T-helper 1 cell treated with Interleukin-12 subunit alpha and Interleukin-12 subunit beta and Interleukin-4 antibody, amounts not matched to agents 30 μg/mL and 1 μg/mL, for 36 hours (primary cell): ENCODE measurements around the gene U2SURP.
"Not testable (repeated sequence)": the region's sequence is repeated elsewhere in the genome, so short reads cannot be mapped to it uniquely, and the experiment has no call there.

Experiments
- H3K27ac Mint-ChIP-seq: one replicate; pipeline ENCODE4 v1.8.0; 2021; ENCODE audit warnings: mild to moderate bottlenecking, mixed read lengths
- H3K27me3 Mint-ChIP-seq: one replicate; pipeline ENCODE4 v1.8.0; 2021; ENCODE audit warnings: low read depth, mixed read lengths
- H3K36me3 Mint-ChIP-seq: one replicate; pipeline ENCODE4 v1.8.0; 2021; ENCODE audit warnings: low read depth, mixed read lengths
- H3K4me1 Mint-ChIP-seq: one replicate; pipeline ENCODE4 v1.8.0; 2021; ENCODE audit warnings: low read depth, mixed read lengths
- H3K4me3 Mint-ChIP-seq: one replicate; pipeline ENCODE4 v1.8.0; 2021; ENCODE audit warnings: mild to moderate bottlenecking, moderate library complexity, mixed read lengths
- H3K9me3 Mint-ChIP-seq: one replicate; pipeline ENCODE4 v1.8.0; 2021; ENCODE audit warnings: mixed read lengths

U2SURP gene

GRCh38 chr3:143063018-143063417, 61.6 kb downstream of the U2SURP start:
- Mint-ChIP-seq H3K36me3 (peaks cover 9% of the 10 kb centered on the region), H3K4me1 (peaks cover 16% of the 10 kb centered on the region), H3K9me3 (no peaks in the 10 kb centered on the region), H3K27ac (no peak overlapping the region), H3K27me3 (no peaks in the 10 kb centered on the region), H3K4me3 (no peak overlapping the region)

GRCh38 chr3:143064777-143065176, 63.4 kb downstream of the U2SURP start:
- Mint-ChIP-seq H3K9me3 (no peaks in the 10 kb centered on the region), H3K4me1 (peaks cover 16% of the 10 kb centered on the region), H3K27ac (no peak overlapping the region), H3K4me3 (no peak overlapping the region), H3K36me3 (peaks cover 4% of the 10 kb centered on the region), H3K27me3 (no peaks in the 10 kb centered on the region)

- peaks cover 4% of the 10 kb centered on the region for H3K36me3 Mint-ChIP-seq
Observed at GRCh38 chr3:143065364-143065763, 64.0 kb downstream of the U2SURP start.

DNA sequence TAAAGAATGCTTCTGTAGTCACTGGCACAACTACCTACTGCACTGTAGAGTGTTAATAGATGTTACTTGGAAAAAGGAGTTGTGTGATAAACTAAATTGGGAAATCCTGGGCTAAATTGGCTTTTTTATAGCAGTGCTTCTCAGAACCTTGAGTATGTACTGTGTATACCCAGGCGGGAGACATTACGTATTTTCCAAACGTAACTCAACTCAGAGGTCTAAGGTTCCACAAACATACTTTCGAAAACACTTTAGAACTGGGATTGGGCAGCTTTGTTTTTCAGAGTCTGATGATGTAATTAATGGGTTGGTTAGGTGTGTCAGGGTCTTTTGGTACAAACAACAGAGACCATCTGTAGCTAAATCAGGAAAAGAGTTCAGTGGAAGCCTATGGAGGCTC, 64.7 kb downstream of the U2SURP start:
- Mint-ChIP-seq H3K4me1 (peaks cover 6% of the 10 kb centered on the region), H3K27me3 (no peaks in the 10 kb centered on the region), H3K9me3 (no peaks in the 10 kb centered on the region), H3K36me3 (peaks cover 2% of the 10 kb centered on the region), H3K4me3 (no peak overlapping the region), H3K27ac (no peak overlapping the region)

More at GRCh38 chr3:143065364-143065763, 64.0 kb downstream of the U2SURP start:
- no peak overlapping the region for H3K4me3 Mint-ChIP-seq
- H3K4me1 Mint-ChIP-seq = peaks cover 11% of the 10 kb centered on the region
- no peak overlapping the region for H3K27ac Mint-ChIP-seq
- no peaks in the 10 kb centered on the region for H3K9me3 Mint-ChIP-seq
- H3K27me3 Mint-ChIP-seq = no peaks in the 10 kb centered on the region

- Mint-ChIP-seq H3K27me3 (no peaks in the 10 kb centered on the region), H3K27ac (no peak overlapping the region), H3K4me3 (no peak overlapping the region), H3K36me3 (no peaks in the 10 kb centered on the region), H3K4me1 (no peaks in the 10 kb centered on the region), H3K9me3 (no peaks in the 10 kb centered on the region)
Observed at GRCh38 chr3:143067201-143067600, 65.8 kb downstream of the U2SURP start.

DNA sequence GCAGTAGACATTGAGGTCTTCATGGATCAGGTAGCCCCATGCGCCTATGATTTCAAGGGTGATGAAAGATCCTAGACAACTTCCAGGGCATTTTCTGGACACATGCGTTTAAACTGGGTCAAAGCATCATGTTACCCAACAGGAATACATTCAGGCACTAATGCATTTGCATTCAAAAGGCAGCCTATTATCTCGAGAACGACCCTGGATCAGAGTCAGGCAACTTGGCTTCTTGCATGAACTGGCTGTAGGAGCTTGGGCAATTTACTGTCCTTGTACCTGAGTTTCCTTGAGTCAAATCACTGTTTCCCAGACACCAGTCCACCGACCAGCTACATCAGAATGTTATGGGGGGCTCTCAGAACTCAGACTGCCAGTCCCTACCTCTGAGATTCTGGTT, 66.7 kb downstream of the U2SURP start:
- Mint-ChIP-seq H3K4me3 (no peak overlapping the region), H3K4me1 (no peaks in the 10 kb centered on the region), H3K9me3 (no peaks in the 10 kb centered on the region), H3K27ac (no peak overlapping the region), H3K36me3 (no peaks in the 10 kb centered on the region), H3K27me3 (no peaks in the 10 kb centered on the region)

DNA sequence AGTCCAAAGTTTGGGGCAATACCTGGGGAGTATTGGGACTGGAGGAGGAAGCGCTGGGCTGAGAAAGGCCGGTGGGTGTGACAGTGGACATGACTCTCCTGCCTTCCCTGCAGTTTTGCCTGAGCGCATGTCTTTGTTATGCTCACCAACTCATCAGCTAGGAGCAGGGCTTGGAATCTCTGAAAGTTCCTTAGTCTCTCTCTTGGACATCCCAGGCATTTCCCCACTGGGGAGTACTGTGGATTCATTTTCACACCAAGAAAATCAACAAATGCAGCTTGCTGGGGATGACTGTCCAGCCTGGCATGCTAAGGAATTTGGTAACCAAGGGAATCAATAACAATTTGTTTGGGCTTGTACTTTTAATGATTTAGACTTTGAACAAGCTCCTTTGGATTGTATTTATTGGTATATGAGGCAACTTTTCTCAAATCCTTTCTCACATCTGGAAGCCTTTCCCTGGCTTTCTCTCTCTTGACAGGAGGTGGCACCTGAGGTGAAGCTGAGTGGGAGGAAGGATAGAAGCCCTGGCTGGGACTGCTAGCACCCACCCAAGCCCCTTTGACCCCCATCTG, 69.7 kb downstream of the U2SURP start:
- H3K9me3 Mint-ChIP-seq = no peaks in the 10 kb centered on the region
- no peak overlapping the region for H3K4me3 Mint-ChIP-seq
- no peaks in the 10 kb centered on the region for H3K27me3 Mint-ChIP-seq
- H3K27ac Mint-ChIP-seq = no peak overlapping the region
- H3K4me1 Mint-ChIP-seq = no peaks in the 10 kb centered on the region
- no peaks in the 10 kb centered on the region for H3K36me3 Mint-ChIP-seq

- H3K27me3 Mint-ChIP-seq = no peaks in the 10 kb centered on the region
- no peaks in the 10 kb centered on the region for H3K4me1 Mint-ChIP-seq
- H3K4me3 Mint-ChIP-seq = no peak overlapping the region
- H3K27ac Mint-ChIP-seq = no peak overlapping the region
- H3K36me3 Mint-ChIP-seq = no peaks in the 10 kb centered on the region
- no peaks in the 10 kb centered on the region for H3K9me3 Mint-ChIP-seq
Observed at GRCh38 chr3:143071776-143072175, 70.4 kb downstream of the U2SURP start.

- H3K9me3 Mint-ChIP-seq, H3K27ac Mint-ChIP-seq, H3K27me3 Mint-ChIP-seq, H3K4me1 Mint-ChIP-seq, H3K4me3 Mint-ChIP-seq, H3K36me3 Mint-ChIP-seq: not testable (repeated sequence)
Observed at GRCh38 chr3:143072298-143073020, 71.1 kb downstream of the U2SURP start.

DNA sequence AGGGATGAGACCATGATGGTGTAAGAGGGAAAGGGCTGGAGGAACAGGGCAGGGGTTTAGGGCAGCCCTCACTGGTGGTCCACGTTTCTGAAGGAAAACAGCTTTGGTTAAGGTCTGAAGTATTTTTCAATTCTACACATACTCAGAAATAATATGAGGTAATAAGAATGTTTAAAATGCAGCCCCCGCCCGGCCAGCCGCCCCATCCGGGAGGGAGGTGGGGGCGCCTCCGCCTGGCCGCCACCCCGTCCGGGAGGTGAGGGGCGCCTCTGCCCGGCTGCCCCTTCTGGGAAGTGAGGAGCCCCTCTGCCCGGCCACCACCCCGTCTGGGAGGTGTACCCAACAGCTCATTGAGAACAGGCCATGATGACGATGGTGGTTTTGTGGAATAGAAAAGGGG, 72.2 kb downstream of the U2SURP start:
- not testable (repeated sequence) for H3K9me3 Mint-ChIP-seq, H3K36me3 Mint-ChIP-seq, H3K4me1 Mint-ChIP-seq, H3K27me3 Mint-ChIP-seq, H3K27ac Mint-ChIP-seq, H3K4me3 Mint-ChIP-seq

GRCh38 chr3:143073983-143074382, 72.6 kb downstream of the U2SURP start:
- not testable (repeated sequence) for H3K27me3 Mint-ChIP-seq, H3K4me1 Mint-ChIP-seq, H3K4me3 Mint-ChIP-seq, H3K27ac Mint-ChIP-seq, H3K9me3 Mint-ChIP-seq, H3K36me3 Mint-ChIP-seq

DNA sequence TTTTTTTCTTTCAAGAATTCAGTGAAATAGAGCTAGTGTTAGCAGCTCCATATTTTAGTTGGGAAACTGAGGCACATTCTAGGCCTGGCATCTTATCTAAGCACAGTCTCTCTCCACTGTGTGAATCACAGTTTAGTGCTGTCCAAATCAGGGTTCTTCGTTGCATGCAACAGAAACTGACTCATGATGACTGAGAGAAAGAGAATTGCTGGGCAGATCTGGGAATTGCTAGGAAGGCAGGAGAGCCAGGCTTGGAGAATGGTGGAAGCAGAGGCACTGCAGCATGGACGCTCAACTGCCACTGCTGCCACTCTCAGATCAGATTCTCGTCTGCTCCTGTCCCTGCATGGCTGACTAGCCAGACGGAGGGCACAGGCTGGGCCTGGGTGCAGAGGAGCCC, 77.5 kb downstream of the U2SURP start:
- Mint-ChIP-seq H3K27ac (no peak overlapping the region), H3K27me3 (peaks cover 3% of the 10 kb centered on the region), H3K36me3 (no peaks in the 10 kb centered on the region), H3K9me3 (no peaks in the 10 kb centered on the region), H3K4me3 (no peak overlapping the region), H3K4me1 (peaks cover 6% of the 10 kb centered on the region)

DNA sequence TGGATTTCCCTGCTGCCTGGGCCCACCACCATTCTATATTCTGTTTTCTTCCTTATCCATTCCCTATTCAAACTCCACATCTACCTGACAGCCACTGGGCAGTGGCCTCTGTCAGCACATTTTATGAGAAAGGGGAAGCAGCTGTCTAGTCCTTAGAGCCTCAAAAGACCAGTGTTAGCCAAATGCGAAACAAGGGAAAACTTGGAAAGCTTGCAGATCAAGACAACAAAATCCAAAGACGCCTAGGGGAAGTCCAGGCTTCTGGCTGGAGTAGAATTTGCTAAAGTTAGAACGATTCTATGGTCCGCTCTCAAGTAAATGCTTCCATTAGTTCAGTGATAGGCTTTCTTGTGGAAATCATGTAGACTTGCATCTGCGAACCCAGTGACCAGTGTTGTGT, 78.8 kb downstream of the U2SURP start:
- peaks cover 6% of the 10 kb centered on the region for H3K4me1 Mint-ChIP-seq
- no peak overlapping the region for H3K4me3 Mint-ChIP-seq

DNA sequence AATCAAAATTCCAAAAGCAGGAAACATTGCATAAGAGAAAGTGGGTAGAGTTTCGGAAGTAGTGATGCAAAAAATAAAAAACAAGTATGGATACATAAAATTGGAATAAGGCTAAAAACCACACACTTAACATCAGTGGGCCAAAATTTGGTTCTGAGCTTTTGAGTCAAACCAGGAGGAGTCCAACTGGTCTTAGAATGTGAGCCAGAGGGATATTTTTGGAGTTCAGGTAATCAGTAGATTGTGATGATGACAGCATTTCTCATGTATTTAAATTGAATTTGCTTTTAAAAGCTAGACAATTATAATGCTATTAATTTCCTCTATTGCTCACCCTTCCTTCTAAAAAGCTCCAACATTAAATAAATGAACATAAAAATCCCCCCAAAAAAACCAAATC, 80.0 kb downstream of the U2SURP start:
- H3K36me3 Mint-ChIP-seq = no peaks in the 10 kb centered on the region
- no peaks in the 10 kb centered on the region for H3K9me3 Mint-ChIP-seq
- H3K27ac Mint-ChIP-seq = no peak overlapping the region
- H3K27me3 Mint-ChIP-seq = peaks cover 3% of the 10 kb centered on the region
- peaks cover 6% of the 10 kb centered on the region for H3K4me1 Mint-ChIP-seq
- no peak overlapping the region for H3K4me3 Mint-ChIP-seq

More for the DNA sequence above, 78.8 kb downstream of the U2SURP start:
- H3K36me3 Mint-ChIP-seq = no peaks in the 10 kb centered on the region
- H3K27me3 Mint-ChIP-seq = peaks cover 3% of the 10 kb centered on the region
- no peak overlapping the region for H3K27ac Mint-ChIP-seq
- H3K9me3 Mint-ChIP-seq = no peaks in the 10 kb centered on the region

DNA sequence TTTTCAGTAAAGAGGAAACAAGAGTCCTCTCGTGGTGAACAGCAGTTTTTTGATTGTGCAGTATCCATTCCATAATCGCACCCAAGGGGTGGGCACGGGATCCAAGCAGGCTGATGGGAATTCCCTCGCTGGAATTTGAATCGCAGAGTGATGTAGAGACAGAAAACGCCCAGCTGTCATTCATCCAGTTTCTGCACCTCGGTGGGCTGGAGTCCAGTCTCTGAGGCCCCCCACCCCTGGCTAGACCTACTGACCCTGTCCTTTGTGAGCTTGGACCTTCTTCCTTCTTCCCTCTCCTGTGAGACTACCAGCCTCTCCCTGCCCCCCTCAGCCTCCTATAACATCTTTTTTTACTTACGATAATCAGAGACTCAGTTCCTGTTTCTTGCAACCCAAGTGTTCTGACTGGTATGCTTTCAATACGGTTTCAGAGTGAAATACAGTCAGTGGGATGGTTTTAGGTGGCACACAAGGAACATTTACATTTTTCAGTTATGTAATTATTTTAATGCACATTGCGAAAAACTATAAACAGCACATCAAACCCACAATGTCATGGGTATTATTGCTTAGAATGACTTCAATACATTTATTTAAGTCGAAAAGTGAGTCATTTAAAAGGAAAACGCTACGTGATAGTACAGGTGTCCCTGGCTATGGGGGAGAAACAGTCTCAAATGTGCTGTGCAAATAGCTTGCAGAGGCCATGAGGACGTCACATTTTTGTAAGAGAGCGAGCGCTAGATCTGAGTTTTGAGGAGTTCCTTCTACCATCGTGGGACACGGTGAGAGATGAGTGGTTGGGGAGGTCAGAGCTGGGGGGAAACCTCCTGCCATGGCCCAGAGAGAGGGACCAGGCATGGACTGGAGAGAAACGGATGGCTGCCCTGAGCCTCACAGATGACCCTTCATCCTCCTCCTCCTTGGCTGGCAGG, 80.7 kb downstream of the U2SURP start:
- H3K36me3 Mint-ChIP-seq = no peaks in the 10 kb centered on the region
- peaks cover 6% of the 10 kb centered on the region for H3K4me1 Mint-ChIP-seq
- peak overlapping the region; percentile 36 for H3K27ac Mint-ChIP-seq
- H3K4me3 Mint-ChIP-seq = peak overlapping the region; percentile 18
- H3K9me3 Mint-ChIP-seq = no peaks in the 10 kb centered on the region
- peaks cover 3% of the 10 kb centered on the region for H3K27me3 Mint-ChIP-seq
